SK-N-MC (cell line): Measurements from ENCODE around the gene GFOD2.

Source experiments
- EZH2 ChIP-seq: fragments of 200-600 bp; sonication (generic); IDR thresholded peaks from one replicate; pipeline ENCODE4 v1.6.1; 2017; ENCODE audit warnings: antibody characterized with exemption
- FOXP2 ChIP-seq: optimal IDR thresholded peaks from 2 replicates; pipeline ENCODE3; 2011; ENCODE audit warnings: mild to moderate bottlenecking, moderate library complexity; ENCODE audit not compliant: insufficient read depth; ENCODE audit errors: extremely low read length, control extremely low read depth
- POLR2AphosphoS5 ChIP-seq: IDR thresholded peaks from 2 replicates; pipeline ENCODE4 v1.6.1; 2012; ENCODE audit warnings: mild to moderate bottlenecking, low read depth, low read length, borderline replicate concordance

- TF ChIP-seq EZH2 (no peak), POLR2AphosphoS5 (no peak), FOXP2 (no peak)
These were observed 81.5 kb downstream of the GFOD2 start for GRCh38 chr16:67637625-67638024.
